ENCODE measurements around the gene UBAC2.

DNA sequence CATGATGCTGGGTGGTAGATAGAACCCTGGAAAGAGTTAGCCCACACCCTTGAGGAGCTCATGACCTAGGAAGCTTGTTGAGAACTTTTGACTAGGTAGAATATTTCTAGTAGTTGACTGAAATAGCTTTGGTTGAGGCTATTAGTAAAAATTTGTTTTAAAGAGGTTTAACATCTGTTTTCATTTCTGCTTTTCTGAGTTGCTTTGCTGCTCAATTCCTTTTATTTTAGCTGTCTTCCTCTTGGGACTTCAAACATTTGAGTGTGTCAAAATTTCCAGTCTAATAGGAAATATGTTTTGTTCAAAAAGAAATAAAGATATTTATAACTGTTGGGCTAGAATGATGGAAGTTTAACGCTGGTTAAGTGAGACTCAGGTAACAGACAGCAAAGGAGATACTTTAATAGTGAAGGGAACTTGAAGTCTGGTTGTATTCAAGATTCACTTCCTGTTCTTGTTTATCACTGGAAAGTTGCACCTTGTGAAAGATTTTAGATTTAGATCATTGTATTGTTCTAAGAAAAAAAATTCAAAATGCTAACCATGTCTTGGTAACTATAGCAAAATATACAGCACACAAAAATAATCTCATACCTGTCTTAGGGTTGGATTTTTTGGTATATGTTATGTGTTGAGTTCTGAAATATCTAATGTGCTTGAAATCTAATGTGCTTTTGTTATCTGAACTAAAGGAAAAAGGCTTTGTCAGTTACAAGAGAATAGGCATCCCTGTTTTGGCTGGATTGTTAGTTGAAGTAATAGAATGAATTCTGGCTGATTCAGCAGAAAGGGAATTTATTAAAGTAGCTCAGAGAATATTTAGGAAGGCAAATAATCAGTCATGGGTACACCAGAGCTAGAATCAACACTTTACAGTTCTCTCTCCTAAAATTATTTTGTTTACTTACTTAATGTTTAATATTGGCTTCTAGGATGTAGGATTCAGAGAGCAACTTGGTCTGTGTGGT lies 81.9 kb downstream of the UBAC2 start:
- TF ChIP-seq, protein P1, sequence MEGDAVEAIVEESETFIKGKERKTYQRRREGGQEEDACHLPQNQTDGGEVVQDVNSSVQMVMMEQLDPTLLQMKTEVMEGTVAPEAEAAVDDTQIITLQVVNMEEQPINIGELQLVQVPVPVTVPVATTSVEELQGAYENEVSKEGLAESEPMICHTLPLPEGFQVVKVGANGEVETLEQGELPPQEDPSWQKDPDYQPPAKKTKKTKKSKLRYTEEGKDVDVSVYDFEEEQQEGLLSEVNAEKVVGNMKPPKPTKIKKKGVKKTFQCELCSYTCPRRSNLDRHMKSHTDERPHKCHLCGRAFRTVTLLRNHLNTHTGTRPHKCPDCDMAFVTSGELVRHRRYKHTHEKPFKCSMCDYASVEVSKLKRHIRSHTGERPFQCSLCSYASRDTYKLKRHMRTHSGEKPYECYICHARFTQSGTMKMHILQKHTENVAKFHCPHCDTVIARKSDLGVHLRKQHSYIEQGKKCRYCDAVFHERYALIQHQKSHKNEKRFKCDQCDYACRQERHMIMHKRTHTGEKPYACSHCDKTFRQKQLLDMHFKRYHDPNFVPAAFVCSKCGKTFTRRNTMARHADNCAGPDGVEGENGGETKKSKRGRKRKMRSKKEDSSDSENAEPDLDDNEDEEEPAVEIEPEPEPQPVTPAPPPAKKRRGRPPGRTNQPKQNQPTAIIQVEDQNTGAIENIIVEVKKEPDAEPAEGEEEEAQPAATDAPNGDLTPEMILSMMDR (IDR thresholded peaks at IDR 0.05) = no peak
- TF ChIP-seq POLR2A (IDR thresholded peaks at IDR 0.05) (no peak), EP300 (IDR thresholded peaks at IDR 0.05) (no peak)
